ENCODE results near the gene RABGAP1L. TPM values are rescaled to one million over a fixed set of nuclear protein-coding genes. Genes with fewer than 3 reads are reported as not detected.

Gene RABGAP1L
- total RNA-seq, 1 experiment from 2014 or later: 29.3 TPM

DNA sequence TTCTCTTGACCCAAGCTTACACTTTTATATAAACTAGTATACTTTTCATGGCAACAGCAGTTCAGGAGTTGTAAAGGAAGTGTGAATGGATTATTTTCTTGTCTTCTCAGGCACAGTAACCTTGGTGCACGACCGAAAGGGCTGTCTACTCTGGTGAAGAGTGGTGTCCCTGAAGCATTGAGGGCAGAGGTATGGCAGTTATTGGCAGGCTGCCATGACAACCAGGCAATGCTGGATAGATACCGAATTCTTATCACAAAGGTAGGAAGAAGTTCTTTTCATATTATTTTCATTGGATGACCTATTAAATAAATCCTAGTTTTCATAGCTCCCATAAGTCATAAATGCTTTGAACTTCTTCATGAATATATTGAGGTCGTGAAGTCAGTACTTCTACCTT, 234.6 kb downstream of the RABGAP1L start:
- Histone ChIP-seq H3K9ac (ENCODE audit: low read length) (no peak overlapping the region), H3K9me2 (ENCODE audit: insufficient read depth) (no peaks in the 10 kb centered on the region), H3K27ac (ENCODE audit: low read depth, low read length) (no peak overlapping the region), H3K27me3 (ENCODE audit: insufficient read depth, low read length) (no peaks in the 10 kb centered on the region), H3K36me3 (ENCODE audit: control insufficient read depth in 1 of 2, insufficient read depth in 2 of 2, low read length in 2 of 2) (no peaks in the 10 kb centered on the region), H3K4me2 (ENCODE audit: low read length) (no peak overlapping the region), H3K4me3 (replicated peaks in 1 of 2; ENCODE audit: low read depth in 1 of 2, low read length in 2 of 2) (no peak overlapping the region), H3K9me3 (ENCODE audit: control insufficient read depth in 1 of 2, insufficient read depth in 1 of 2, low read depth in 1 of 2, low read length in 2 of 2) (no peaks in the 10 kb centered on the region), H3K79me2 (ENCODE audit: insufficient read depth, low read length) (no peaks in the 10 kb centered on the region), H2AFZ (ENCODE audit: low read depth, low read length, poor library complexity, severe bottlenecking) (no peak overlapping the region), H3K4me1 (ENCODE audit: control insufficient read depth in 1 of 2, insufficient read depth in 2 of 2, low read length in 2 of 2) (no peaks in the 10 kb centered on the region), H4K20me1 (ENCODE audit: insufficient read depth) (no peaks in the 10 kb centered on the region)
- intact Hi-C loops (cut with micrococcal nuclease): no loop called here
- no TSS peak for BruUV-seq (replicated peaks)
- CTCF ChIA-PET: no interaction called here
- POLR2A ChIA-PET: no interaction called here
- RAD21 ChIA-PET (ENCODE audit: low non-redundant PET in 1 of 2, low total read pairs in 2 of 2, uncharacterized antibody in 2 of 2, unreplicated experiment in 2 of 2): no interaction called here
- DNase-seq (ENCODE audit: low read depth, low spot score) (no peak), ATAC-seq (no peak)
- TF ChIP-seq POLR2A (IDR thresholded peaks at IDR 0.05; ENCODE audit: borderline replicate concordance, extremely low read depth, insufficient read depth, insufficient read length) (no peak), ZNF274 (IDR thresholded peaks at IDR 0.05; ENCODE audit: low read depth, low read length) (no peak), RAD21 (IDR thresholded peaks at IDR 0.05; ENCODE audit: low read depth) (no peak), EZH2 (IDR thresholded peaks at IDR 0.05) (no peak), CBX3 (IDR thresholded peaks at IDR 0.05; ENCODE audit: low read depth) (no peak), EZH2phosphoT487 (IDR thresholded peaks at IDR 0.05; ENCODE audit: borderline replicate concordance) (no peak), ZFX (IDR thresholded peaks at IDR 0.05) (no peak), SIN3A (IDR thresholded peaks at IDR 0.05; ENCODE audit: low read depth) (no peak), POLR2AphosphoS5 (IDR thresholded peaks at IDR 0.05; ENCODE audit: low read depth, low read length) (no peak)
- TF ChIP-seq, protein P1, sequence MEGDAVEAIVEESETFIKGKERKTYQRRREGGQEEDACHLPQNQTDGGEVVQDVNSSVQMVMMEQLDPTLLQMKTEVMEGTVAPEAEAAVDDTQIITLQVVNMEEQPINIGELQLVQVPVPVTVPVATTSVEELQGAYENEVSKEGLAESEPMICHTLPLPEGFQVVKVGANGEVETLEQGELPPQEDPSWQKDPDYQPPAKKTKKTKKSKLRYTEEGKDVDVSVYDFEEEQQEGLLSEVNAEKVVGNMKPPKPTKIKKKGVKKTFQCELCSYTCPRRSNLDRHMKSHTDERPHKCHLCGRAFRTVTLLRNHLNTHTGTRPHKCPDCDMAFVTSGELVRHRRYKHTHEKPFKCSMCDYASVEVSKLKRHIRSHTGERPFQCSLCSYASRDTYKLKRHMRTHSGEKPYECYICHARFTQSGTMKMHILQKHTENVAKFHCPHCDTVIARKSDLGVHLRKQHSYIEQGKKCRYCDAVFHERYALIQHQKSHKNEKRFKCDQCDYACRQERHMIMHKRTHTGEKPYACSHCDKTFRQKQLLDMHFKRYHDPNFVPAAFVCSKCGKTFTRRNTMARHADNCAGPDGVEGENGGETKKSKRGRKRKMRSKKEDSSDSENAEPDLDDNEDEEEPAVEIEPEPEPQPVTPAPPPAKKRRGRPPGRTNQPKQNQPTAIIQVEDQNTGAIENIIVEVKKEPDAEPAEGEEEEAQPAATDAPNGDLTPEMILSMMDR (IDR thresholded peaks at IDR 0.05 in 2 of 3, conservative IDR thresholded peaks at IDR 0.05 in 1 of 3; ENCODE audit: borderline replicate concordance in 1 of 3, insufficient read depth in 1 of 3, low read depth in 2 of 3, low read length in 2 of 3): no peak
- TF ChIP-seq, protein P2, sequence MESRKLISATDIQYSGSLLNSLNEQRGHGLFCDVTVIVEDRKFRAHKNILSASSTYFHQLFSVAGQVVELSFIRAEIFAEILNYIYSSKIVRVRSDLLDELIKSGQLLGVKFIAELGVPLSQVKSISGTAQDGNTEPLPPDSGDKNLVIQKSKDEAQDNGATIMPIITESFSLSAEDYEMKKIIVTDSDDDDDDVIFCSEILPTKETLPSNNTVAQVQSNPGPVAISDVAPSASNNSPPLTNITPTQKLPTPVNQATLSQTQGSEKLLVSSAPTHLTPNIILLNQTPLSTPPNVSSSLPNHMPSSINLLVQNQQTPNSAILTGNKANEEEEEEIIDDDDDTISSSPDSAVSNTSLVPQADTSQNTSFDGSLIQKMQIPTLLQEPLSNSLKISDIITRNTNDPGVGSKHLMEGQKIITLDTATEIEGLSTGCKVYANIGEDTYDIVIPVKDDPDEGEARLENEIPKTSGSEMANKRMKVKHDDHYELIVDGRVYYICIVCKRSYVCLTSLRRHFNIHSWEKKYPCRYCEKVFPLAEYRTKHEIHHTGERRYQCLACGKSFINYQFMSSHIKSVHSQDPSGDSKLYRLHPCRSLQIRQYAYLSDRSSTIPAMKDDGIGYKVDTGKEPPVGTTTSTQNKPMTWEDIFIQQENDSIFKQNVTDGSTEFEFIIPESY (IDR thresholded peaks at IDR 0.05; ENCODE audit: extremely low read depth, insufficient replicate concordance, low read length): no peak

Data from HCT116 (cell line).